GM21367 (cell line): ENCODE measurements around the gene POLA1.

Experiments used
- ATAC-seq: cut with Tn5 transposase; IDR thresholded peaks from one replicate; pipeline ENCODE4 v1.9.1; 2021; ENCODE audit not compliant: unreplicated experiment

POLA1 gene

GRCh38 chrX:24876530-24877287, 183.0 kb downstream of the POLA1 start:
- no peak for ATAC-seq

- no peak for ATAC-seq
Measured at GRCh38 chrX:24877288-24877664, 183.6 kb downstream of the POLA1 start.

- no peak for ATAC-seq
Measured at GRCh38 chrX:24877854-24878650, 184.3 kb downstream of the POLA1 start.

- no peak for ATAC-seq
Measured at GRCh38 chrX:24879679-24880078, 186.0 kb downstream of the POLA1 start.

- ATAC-seq, result no peak
Measured at GRCh38 chrX:24886916-24887315, 193.2 kb downstream of the POLA1 start.

- no peak for ATAC-seq
Measured at GRCh38 chrX:24890677-24891076, 197.0 kb downstream of the POLA1 start.

- no peak for ATAC-seq
Measured at GRCh38 chrX:24899391-24899790, 205.7 kb downstream of the POLA1 start.

GRCh38 chrX:24900234-24900633, 206.5 kb downstream of the POLA1 start:
- ATAC-seq, result no peak

- ATAC-seq, result no peak
Measured at GRCh38 chrX:24902806-24903205, 209.1 kb downstream of the POLA1 start.

- no peak for ATAC-seq
Measured at GRCh38 chrX:24918715-24919114, 225.0 kb downstream of the POLA1 start.

GRCh38 chrX:24920769-24921168, 227.1 kb downstream of the POLA1 start:
- no peak for ATAC-seq

GRCh38 chrX:24925430-24925829, 231.7 kb downstream of the POLA1 start:
- ATAC-seq, result no peak

GRCh38 chrX:24927372-24927771, 233.7 kb downstream of the POLA1 start:
- ATAC-seq, result no peak

- ATAC-seq, result no peak
Measured at GRCh38 chrX:24928114-24928513, 234.4 kb downstream of the POLA1 start.

GRCh38 chrX:24934279-24934678, 240.6 kb downstream of the POLA1 start:
- no peak for ATAC-seq

GRCh38 chrX:24945009-24945408, 251.3 kb downstream of the POLA1 start:
- ATAC-seq, result no peak

- no peak for ATAC-seq
Measured at GRCh38 chrX:24946369-24946768, 252.7 kb downstream of the POLA1 start.

- ATAC-seq, result no peak
Measured at GRCh38 chrX:24954732-24955131, 261.0 kb downstream of the POLA1 start.

- no peak for ATAC-seq
Measured at GRCh38 chrX:24955372-24955930, 261.7 kb downstream of the POLA1 start.

GRCh38 chrX:24956828-24957227, 263.1 kb downstream of the POLA1 start:
- no peak for ATAC-seq

- ATAC-seq, result no peak
Measured at GRCh38 chrX:24961809-24962208, 268.1 kb downstream of the POLA1 start.

- no peak for ATAC-seq
Measured at GRCh38 chrX:24963823-24964222, 270.1 kb downstream of the POLA1 start.
